Keratinocyte (primary cell): Measurements from ENCODE around the gene PDE8A. TPM values are rescaled to one million over a fixed set of nuclear protein-coding genes. Genes with fewer than 3 reads are reported as not detected.

ENCODE experiments used
- DNase-seq: peaks from one replicate; pipeline ENCODE4 v3.0.0-alpha.2; 2011; ENCODE audit warnings: low read depth, missing footprints, low spot score
- FAIRE-seq: peaks from 2 replicates; lab custom pipeline; 2011; peaks lifted over from hg19 to GRCh38; lab: Jason Lieb, UNC
- H2AFZ ChIP-seq: 2 replicates; pipeline ENCODE4 v1.6.0; 2012; ENCODE audit warnings: low read length, control low read depth, inconsistent platforms; ENCODE audit not compliant: control insufficient read depth
- H3K27ac ChIP-seq: 2 replicates; pipeline ENCODE4 v1.5.1; 2011; ENCODE audit warnings: low read length; ENCODE audit not compliant: control insufficient read depth, insufficient read depth
- H3K27me3 ChIP-seq: 3 replicates; pipeline ENCODE4 v1.6.0; 2011; ENCODE audit warnings: low read length; ENCODE audit not compliant: control insufficient read depth, insufficient read depth; ENCODE audit errors: extremely low read depth
- H3K36me3 ChIP-seq, 2 experiments: 2 replicates in 1 of 2; 3 replicates in 1 of 2; pipeline ENCODE4 v1.5.1; 2011; ENCODE audit warnings: low read length in 2 of 2, mild to moderate bottlenecking in 1 of 2; ENCODE audit not compliant: control insufficient read depth in 2 of 2, insufficient read depth in 2 of 2; ENCODE audit errors: extremely low read depth in 1 of 2
- H3K4me1 ChIP-seq: 3 replicates; pipeline ENCODE4 v1.5.1; 2011; ENCODE audit warnings: low read length; ENCODE audit not compliant: control insufficient read depth, insufficient read depth; ENCODE audit errors: extremely low read depth
- H3K4me2 ChIP-seq: 3 replicates; pipeline ENCODE4 v1.6.0; 2011; ENCODE audit warnings: low read depth, low read length; ENCODE audit not compliant: control insufficient read depth, insufficient read depth; ENCODE audit errors: extremely low read depth
- H3K4me3 ChIP-seq, 3 experiments: fragments of 200-600 bp in 1 of 3; sonication (generic) in 1 of 3; 2 replicates in 2 of 3; 3 replicates in 1 of 3; pipeline ENCODE4 v1.5.1; 2011 to 2016; ENCODE audit warnings: low read length in 3 of 3, mild to moderate bottlenecking in 3 of 3, control low read depth in 2 of 3, inconsistent platforms in 1 of 3, low read depth in 1 of 3, mixed read lengths in 1 of 3, mixed run types in 1 of 3, moderate library complexity in 1 of 3; ENCODE audit not compliant: control insufficient read depth in 2 of 3, insufficient read depth in 2 of 3; ENCODE audit errors: extremely low read depth in 1 of 3
- H3K79me2 ChIP-seq: 2 replicates; pipeline ENCODE4 v1.6.0; 2012; ENCODE audit warnings: low read length; ENCODE audit not compliant: control insufficient read depth, insufficient read depth
- H3K9ac ChIP-seq: 3 replicates; pipeline ENCODE4 v1.6.0; 2011; ENCODE audit warnings: low read length; ENCODE audit not compliant: control insufficient read depth, insufficient read depth; ENCODE audit errors: extremely low read depth
- H3K9me1 ChIP-seq: 3 replicates; pipeline ENCODE4 v1.6.0; 2011; ENCODE audit warnings: low read length; ENCODE audit not compliant: control insufficient read depth, insufficient read depth; ENCODE audit errors: extremely low read depth
- H3K9me3 ChIP-seq: 2 replicates; pipeline ENCODE4 v1.5.1; 2012; ENCODE audit warnings: low read depth, low read length; ENCODE audit not compliant: control insufficient read depth
- H4K20me1 ChIP-seq: 3 replicates; pipeline ENCODE4 v1.6.0; 2011; ENCODE audit warnings: low read length; ENCODE audit not compliant: control insufficient read depth, insufficient read depth; ENCODE audit errors: extremely low read depth
- CTCF ChIP-seq, 3 experiments: IDR thresholded peaks in 1 of 3; conservative IDR thresholded peaks in 1 of 3; optimal IDR thresholded peaks in 1 of 3; 2 replicates in 2 of 3; 3 replicates in 1 of 3; pipeline versions ENCODE3 to v1.5.1; 2011; ENCODE audit warnings: low read length in 3 of 3, mild to moderate bottlenecking in 3 of 3, moderate library complexity in 2 of 3, control low read depth in 1 of 3, inconsistent platforms in 1 of 3; ENCODE audit not compliant: insufficient read depth in 2 of 3; ENCODE audit errors: extremely low read depth in 1 of 3
- EZH2 ChIP-seq: IDR thresholded peaks from one replicate; pipeline ENCODE4 v1.6.1; 2012; ENCODE audit warnings: inconsistent platforms, mild to moderate bottlenecking, low read length, moderate library complexity
- dilution Hi-C: fragments of 300-500 bp; cut with MboI; formaldehyde crosslinking; loops from one replicate; pipeline ENCODE4 v1.7.0; 2020; ENCODE audit warnings: low sequenced_read_pairs; ENCODE audit not compliant: extremely low pct_ligation_motif_present
- polyA plus RNA-seq, 5 experiments: library from polyadenylated mRNA; depleted of rRNA in 3 of 5; stranded (reverse) in 3 of 5; stranded (forward) in 1 of 5; unstranded in 1 of 5; fragments of >200 nt; gene quantifications; 1 replicate in 1 of 5; 2 replicates in 3 of 5; 3 replicates in 1 of 5; pipeline versions ENCODE4 v1.2.1 to v1.2.3, GENCODE V29; 2011 to 2012; ENCODE audit warnings: missing spikeins in 2 of 5, low read depth in 1 of 5, low replicate concordance in 1 of 5

The PDE8A gene
- polyA plus RNA-seq, 1 donor (not counting 4 experiments of a cell fraction or from before 2014, with no cell fraction given) = 24.1 TPM

GRCh38 chr15:85002517-85002916, 20.9 kb downstream of the PDE8A start:
- Histone ChIP-seq H4K20me1 (no peaks in the 10 kb centered on the region), H3K9ac (no peak overlapping the region), H3K4me2 (no peak overlapping the region), H3K27me3 (no peaks in the 10 kb centered on the region), H3K27ac (no peak overlapping the region), H3K9me3 (no peaks in the 10 kb centered on the region), H3K4me1 (no peaks in the 10 kb centered on the region), H3K4me3 (no peak overlapping the region), H2AFZ (no peak overlapping the region), H3K79me2 (peaks cover 10% of the 10 kb centered on the region), H3K36me3 (peaks cover 0 to 4% of the 10 kb centered on the region in 2 experiments), H3K9me1 (no peaks in the 10 kb centered on the region)
- FAIRE-seq (no peak), DNase-seq (no peak)
- dilution Hi-C loops = no loop called here
- no peak for TF ChIP-seq CTCF (optimal IDR thresholded peaks at IDR 0.05 in 1 of 3, IDR thresholded peaks at IDR 0.05 in 1 of 3, conservative IDR thresholded peaks at IDR 0.05 in 1 of 3; ENCODE audit: extremely low read depth in 1 of 3, insufficient read depth in 2 of 3, low read length in 3 of 3)
- TF ChIP-seq EZH2 = no peak

GRCh38 chr15:85003593-85004312, 22.1 kb downstream of the PDE8A start:
- H2AFZ ChIP-seq = no peak overlapping the region
- dilution Hi-C loops = no loop called here
- TF ChIP-seq EZH2 = no peak
- TF ChIP-seq CTCF (optimal IDR thresholded peaks at IDR 0.05 in 1 of 3, IDR thresholded peaks at IDR 0.05 in 1 of 3, conservative IDR thresholded peaks at IDR 0.05 in 1 of 3; ENCODE audit: extremely low read depth in 1 of 3, insufficient read depth in 2 of 3, low read length in 3 of 3) = no peak
- no peaks in the 10 kb centered on the region for H3K27me3 ChIP-seq
- no peaks in the 10 kb centered on the region for H3K9me3 ChIP-seq
- H3K27ac ChIP-seq = no peak overlapping the region
- H3K4me2 ChIP-seq = no peak overlapping the region
- H3K9ac ChIP-seq = no peak overlapping the region
- H3K4me1 ChIP-seq = no peaks in the 10 kb centered on the region
- no peak for DNase-seq
- no peak for FAIRE-seq
- no peak overlapping the region for H3K4me3 ChIP-seq
- H3K9me1 ChIP-seq = no peaks in the 10 kb centered on the region
- no peaks in the 10 kb centered on the region for H4K20me1 ChIP-seq
- H3K36me3 ChIP-seq = peaks cover 0 to 4% of the 10 kb centered on the region in 2 experiments
- peaks cover 21% of the 10 kb centered on the region for H3K79me2 ChIP-seq
